Activated naive CD4-positive, alpha-beta T cell (primary cell): ENCODE data around the gene ROGDI.

Source experiments
- DNase-seq, 4 experiments: peaks; one replicate each; lab custom pipeline; 2025; lab: John Stamatoyannopoulos, UW

The ROGDI gene

GRCh38 chr16:4765511-4766474 lies 36.6 kb downstream of the ROGDI start:
- DNase-seq: no peak

- no peak for DNase-seq
Observed at GRCh38 chr16:4763791-4764190, 38.6 kb downstream of the ROGDI start.

- DNase-seq: no peak
Observed at GRCh38 chr16:4762205-4762604, 40.2 kb downstream of the ROGDI start.

- DNase-seq: no peak
Observed at GRCh38 chr16:4760221-4760910, 42.1 kb downstream of the ROGDI start.

GRCh38 chr16:4755687-4756086 lies 46.7 kb downstream of the ROGDI start:
- DNase-seq: no peak

GRCh38 chr16:4754865-4755264 lies 47.6 kb downstream of the ROGDI start:
- DNase-seq: no peak

GRCh38 chr16:4753227-4753626 lies 49.2 kb downstream of the ROGDI start:
- no peak for DNase-seq

- no peak for DNase-seq
Observed at GRCh38 chr16:4752351-4753100, 49.9 kb downstream of the ROGDI start.

- DNase-seq: no peak
Observed at GRCh38 chr16:4750896-4751295, 51.5 kb downstream of the ROGDI start.

GRCh38 chr16:4749700-4750257 lies 52.7 kb downstream of the ROGDI start:
- no peak for DNase-seq

GRCh38 chr16:4748682-4749411 lies 53.6 kb downstream of the ROGDI start:
- DNase-seq: no peak

GRCh38 chr16:4747906-4748681 lies 54.3 kb downstream of the ROGDI start:
- no peak for DNase-seq

- DNase-seq: no peak
Observed at GRCh38 chr16:4746991-4747574, 55.4 kb downstream of the ROGDI start.
